ENCODE data around the gene CDC42EP4.
"Not testable (repeated sequence)": the region's sequence is repeated elsewhere in the genome, so short reads cannot be mapped to it uniquely, and the experiment has no call there.

Gene CDC42EP4

GRCh38 chr17:73274490-73274889, 37.3 kb downstream of the CDC42EP4 start:
- no peak for DNase-seq

GRCh38 chr17:73272906-73273218, 38.9 kb downstream of the CDC42EP4 start:
- no peak for DNase-seq

GRCh38 chr17:73271072-73271471, 40.7 kb downstream of the CDC42EP4 start:
- DNase-seq, result no peak

- no peak for DNase-seq
Measured at GRCh38 chr17:73269791-73270190, 42.0 kb downstream of the CDC42EP4 start.

GRCh38 chr17:73269329-73269615, 42.5 kb downstream of the CDC42EP4 start:
- no peak for DNase-seq

- DNase-seq, result no peak
Measured at GRCh38 chr17:73268582-73269328, 43.0 kb downstream of the CDC42EP4 start.

- no peak for DNase-seq
Measured at GRCh38 chr17:73267648-73268537, 43.9 kb downstream of the CDC42EP4 start.

GRCh38 chr17:73266796-73267195, 45.0 kb downstream of the CDC42EP4 start:
- DNase-seq, result no peak

- no peak for DNase-seq
Measured at GRCh38 chr17:73265646-73266640, 45.9 kb downstream of the CDC42EP4 start.

- not testable (repeated sequence) for DNase-seq
Measured at GRCh38 chr17:73264448-73264847, 47.4 kb downstream of the CDC42EP4 start.

- no peak for DNase-seq
Measured at GRCh38 chr17:73262676-73263642, 48.8 kb downstream of the CDC42EP4 start.

- DNase-seq, result no peak
Measured at GRCh38 chr17:73261952-73262675, 49.7 kb downstream of the CDC42EP4 start.

- no peak for DNase-seq
Measured at GRCh38 chr17:73261617-73261951, 50.2 kb downstream of the CDC42EP4 start, which contains the start of gene CPSF4L. CPSF4L (minus strand) TSS chr17:73261880; CDS start chr17:73261818, 62 bp downstream.

GRCh38 chr17:73257516-73257915, 54.3 kb downstream of the CDC42EP4 start:
- DNase-seq, result no peak

GRCh38 chr17:73256220-73256619, 55.6 kb downstream of the CDC42EP4 start:
- no peak for DNase-seq

- peak; percentile 53 for DNase-seq
Measured at GRCh38 chr17:73255671-73256181, 56.1 kb downstream of the CDC42EP4 start.

- DNase-seq, result no peak
Measured at GRCh38 chr17:73251871-73252270, 59.9 kb downstream of the CDC42EP4 start.

- DNase-seq, result no peak
Measured at GRCh38 chr17:73250851-73251640, 60.8 kb downstream of the CDC42EP4 start.

- DNase-seq, result no peak
Measured at GRCh38 chr17:73249700-73250099, 62.1 kb downstream of the CDC42EP4 start.

- DNase-seq, result no peak
Measured at GRCh38 chr17:73248532-73248931, 63.3 kb downstream of the CDC42EP4 start.

Measured in activated naive CD4-positive, alpha-beta T cell treated with anti-CD3 and anti-CD28 coated beads, Interleukin-2, amount 50 U/mL, for 16 hours (primary cell).